Gastroesophageal sphincter (tissue), 4 donors: ENCODE measurements around the gene HOXB2. TPM values are rescaled to one million over a fixed set of nuclear protein-coding genes. Genes with fewer than 3 reads are reported as not detected.

Source experiments
- ATAC-seq: fragments of 150-250 bp; one replicate; pipeline ENCODE4 v1.9.1; 2016; ENCODE audit warnings: mild to moderate bottlenecking, moderate library complexity
- H3K27ac ChIP-seq, 4 donors: fragments of 200-600 bp; sonication (generic) in 3 of 4; 1 replicate in 3 of 4; 2 replicates in 1 of 4; pipeline ENCODE4 v1.5.1; 2016 to 2019
- H3K27me3 ChIP-seq: fragments of 200-600 bp; sonication (generic); one replicate; pipeline ENCODE4 v1.5.1; 2019
- H3K36me3 ChIP-seq, 2 donors: fragments of 200-600 bp; sonication (generic); one replicate each; pipeline ENCODE4 v1.5.1; 2019; ENCODE audit warnings: control low read depth in 1 of 2
- H3K4me1 ChIP-seq, 3 donors: fragments of 200-600 bp; sonication (generic); 1 replicate in 2 of 3; 2 replicates in 1 of 3; pipeline ENCODE4 v1.5.1; 2016 to 2019; ENCODE audit warnings: control low read depth in 2 of 3
- H3K4me3 ChIP-seq, 2 donors: fragments of 200-600 bp; sonication (generic); one replicate each; pipeline ENCODE4 v1.5.1; 2019; ENCODE audit warnings: mild to moderate bottlenecking in 1 of 2, moderate library complexity in 1 of 2
- H3K9me3 ChIP-seq, 3 donors: fragments of 200-600 bp; sonication (generic); one replicate each; pipeline ENCODE4 v1.5.1; 2017 to 2019; ENCODE audit warnings: control low read depth in 2 of 3
- EP300 ChIP-seq: sonication (generic); formaldehyde crosslinking; IDR thresholded peaks from one replicate; pipeline ENCODE4 v1.6.1; 2017; ENCODE audit warnings: antibody characterized with exemption, mild to moderate bottlenecking
- POLR2A ChIP-seq, 2 donors: fragments of 450-650 bp; IDR thresholded peaks; one replicate each; pipeline ENCODE4 v1.6.1; 2017; ENCODE audit warnings: antibody characterized with exemption in 2 of 2, mild to moderate bottlenecking in 2 of 2, moderate library complexity in 1 of 2
- POLR2AphosphoS5 ChIP-seq: sonication (generic); formaldehyde crosslinking; IDR thresholded peaks from one replicate; pipeline ENCODE4 v1.6.1; 2017; ENCODE audit warnings: antibody characterized with exemption
- WGBS, 2 donors: methylation state at CpG; one replicate each; pipeline ENCODE4 v1.1.5; 2018; ENCODE audit warnings: low coverage in 1 of 2; 5-methylcytosine and 5-hydroxymethylcytosine counted together
- total RNA-seq, 4 donors: library from RNA; depleted of rRNA; stranded (reverse); fragments of >200 nt; gene quantifications; one replicate each; pipeline ENCODE4 v1.1.0, GENCODE V29; 2016
- TF ChIP-seq, protein P1 (sequence below), 4 experiments: fragments of 200-600 bp in 2 of 4; fragments of 450-650 bp in 2 of 4; sonication (generic) in 1 of 4; IDR thresholded peaks; one replicate each; pipeline ENCODE4 v1.5.1; 2017 to 2019; ENCODE audit warnings: antibody characterized with exemption in 4 of 4, mild to moderate bottlenecking in 2 of 4, moderate library complexity in 2 of 4

HOXB2 gene
- total RNA-seq, 4 donors from 2014 or later: 28.7 to 65.2 (median 38.8) TPM

DNA sequence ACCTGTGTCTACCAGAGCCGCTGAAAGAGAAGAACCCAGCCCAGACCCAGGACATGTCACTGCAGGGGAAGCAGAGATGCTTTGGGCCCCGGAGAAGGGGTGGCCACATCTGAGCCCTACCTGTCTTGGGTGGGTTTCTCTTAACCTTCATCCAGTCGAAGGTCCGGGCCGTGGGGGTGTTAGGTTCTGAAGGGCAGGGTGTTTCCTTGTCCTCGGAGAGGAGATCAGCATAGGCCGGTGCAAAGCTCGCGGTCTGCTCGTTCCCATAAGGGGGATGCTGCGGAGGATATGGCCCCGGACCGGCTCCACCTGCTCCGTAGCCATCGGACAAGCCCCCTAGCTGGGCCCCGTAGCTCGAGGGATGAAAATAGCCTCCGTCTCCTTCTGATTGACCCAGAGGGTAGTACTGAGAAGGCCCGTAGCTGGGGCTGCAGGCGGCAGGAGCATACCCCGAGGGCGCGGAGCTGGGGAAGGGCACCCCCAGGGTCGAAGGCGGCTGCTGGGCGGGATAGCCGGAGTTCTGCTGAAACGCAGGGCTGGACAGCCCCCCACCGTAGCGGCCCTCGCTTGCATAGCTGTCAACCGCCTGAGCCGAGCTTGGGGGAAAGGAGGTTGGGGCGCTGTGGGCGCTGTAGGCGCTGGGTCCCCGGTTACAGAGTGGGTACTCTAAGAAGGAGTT, 14.6 kb downstream of the HOXB2 start:
- peaks cover 15% of the 10 kb centered on the region for H3K27me3 ChIP-seq
- H3K27ac ChIP-seq: no peak overlapping the region
- TF ChIP-seq, protein P1, sequence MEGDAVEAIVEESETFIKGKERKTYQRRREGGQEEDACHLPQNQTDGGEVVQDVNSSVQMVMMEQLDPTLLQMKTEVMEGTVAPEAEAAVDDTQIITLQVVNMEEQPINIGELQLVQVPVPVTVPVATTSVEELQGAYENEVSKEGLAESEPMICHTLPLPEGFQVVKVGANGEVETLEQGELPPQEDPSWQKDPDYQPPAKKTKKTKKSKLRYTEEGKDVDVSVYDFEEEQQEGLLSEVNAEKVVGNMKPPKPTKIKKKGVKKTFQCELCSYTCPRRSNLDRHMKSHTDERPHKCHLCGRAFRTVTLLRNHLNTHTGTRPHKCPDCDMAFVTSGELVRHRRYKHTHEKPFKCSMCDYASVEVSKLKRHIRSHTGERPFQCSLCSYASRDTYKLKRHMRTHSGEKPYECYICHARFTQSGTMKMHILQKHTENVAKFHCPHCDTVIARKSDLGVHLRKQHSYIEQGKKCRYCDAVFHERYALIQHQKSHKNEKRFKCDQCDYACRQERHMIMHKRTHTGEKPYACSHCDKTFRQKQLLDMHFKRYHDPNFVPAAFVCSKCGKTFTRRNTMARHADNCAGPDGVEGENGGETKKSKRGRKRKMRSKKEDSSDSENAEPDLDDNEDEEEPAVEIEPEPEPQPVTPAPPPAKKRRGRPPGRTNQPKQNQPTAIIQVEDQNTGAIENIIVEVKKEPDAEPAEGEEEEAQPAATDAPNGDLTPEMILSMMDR (IDR thresholded peaks at IDR 0.05): no peak
- TF ChIP-seq EP300: no peak
- TF ChIP-seq POLR2AphosphoS5: no peak
- TF ChIP-seq POLR2A (IDR thresholded peaks at IDR 0.05): no peak
- H3K4me1 ChIP-seq: no peaks in the 10 kb centered on the region
- H3K36me3 ChIP-seq: no peaks in the 10 kb centered on the region
- no peaks in the 10 kb centered on the region for H3K9me3 ChIP-seq
- no peak overlapping the region for H3K4me3 ChIP-seq
- no peak for ATAC-seq
- 100% methylated on average over 1 of the region's 37 CpGs; no CpG with 5 or more reads in 1 of the 2 donors for WGBS, 2 donors

- WGBS, 2 donors: no CpG with 5 or more reads among the region's 11 CpGs
- Histone ChIP-seq H3K4me1 (no peaks in the 10 kb centered on the region), H3K27ac (no peak overlapping the region), H3K4me3 (no peak overlapping the region), H3K9me3 (no peaks in the 10 kb centered on the region), H3K27me3 (peaks cover 15% of the 10 kb centered on the region), H3K36me3 (no peaks in the 10 kb centered on the region)
- TF ChIP-seq, protein P1 (IDR thresholded peaks at IDR 0.05): no peak
- TF ChIP-seq POLR2AphosphoS5 (no peak), POLR2A (IDR thresholded peaks at IDR 0.05) (no peak), EP300 (no peak)
- no peak for ATAC-seq
These were observed 15.3 kb downstream of the HOXB2 start for GRCh38 chr17:48529683-48530009.

DNA sequence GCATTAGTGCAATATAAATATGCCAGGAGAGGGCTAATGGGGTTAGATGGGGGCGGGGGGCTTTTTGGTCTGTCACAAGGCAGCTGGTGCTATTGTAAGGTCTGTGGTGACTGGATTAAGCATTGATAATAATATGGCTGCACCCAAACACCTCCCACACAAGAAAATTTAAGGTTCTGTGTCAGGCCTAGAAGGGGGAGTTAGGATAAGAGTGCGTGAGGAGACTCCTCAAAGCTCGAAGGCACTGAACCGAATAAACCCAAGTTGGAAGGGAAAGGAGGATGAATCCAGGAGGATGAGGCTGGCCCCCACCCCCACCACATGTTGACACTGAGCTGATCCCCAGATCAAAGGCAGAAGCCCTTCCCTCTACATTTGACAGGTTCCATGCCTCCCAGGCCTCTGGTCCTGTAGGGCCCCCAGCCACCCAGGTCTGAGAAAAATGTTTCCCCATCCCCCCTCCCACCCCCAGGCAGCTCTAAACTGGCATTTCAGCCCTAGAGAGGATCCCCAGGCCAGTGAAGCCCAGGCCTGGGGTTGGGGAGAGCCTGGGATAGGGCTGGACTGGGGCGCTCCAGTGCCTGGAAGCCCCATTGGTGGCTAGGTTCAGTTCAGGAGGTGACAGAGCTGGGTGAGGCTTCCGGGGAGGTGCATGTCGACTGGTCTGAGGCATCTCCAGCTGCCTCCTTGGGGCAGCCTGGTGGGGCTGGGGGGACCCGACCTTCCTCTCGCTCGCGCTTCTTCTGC, 15.8 kb downstream of the HOXB2 start:
- Histone ChIP-seq H3K4me1 (no peaks in the 10 kb centered on the region), H3K27me3 (peaks cover 15% of the 10 kb centered on the region), H3K9me3 (no peaks in the 10 kb centered on the region), H3K27ac (no peak overlapping the region), H3K36me3 (no peaks in the 10 kb centered on the region), H3K4me3 (no peak overlapping the region)
- TF ChIP-seq POLR2A (IDR thresholded peaks at IDR 0.05) (no peak), POLR2AphosphoS5 (no peak), EP300 (no peak)
- TF ChIP-seq, protein P1 (IDR thresholded peaks at IDR 0.05): no peak
- ATAC-seq: no peak
- 78 to 97% methylated on average over 4 of the region's 11 CpGs for WGBS, 2 donors

DNA sequence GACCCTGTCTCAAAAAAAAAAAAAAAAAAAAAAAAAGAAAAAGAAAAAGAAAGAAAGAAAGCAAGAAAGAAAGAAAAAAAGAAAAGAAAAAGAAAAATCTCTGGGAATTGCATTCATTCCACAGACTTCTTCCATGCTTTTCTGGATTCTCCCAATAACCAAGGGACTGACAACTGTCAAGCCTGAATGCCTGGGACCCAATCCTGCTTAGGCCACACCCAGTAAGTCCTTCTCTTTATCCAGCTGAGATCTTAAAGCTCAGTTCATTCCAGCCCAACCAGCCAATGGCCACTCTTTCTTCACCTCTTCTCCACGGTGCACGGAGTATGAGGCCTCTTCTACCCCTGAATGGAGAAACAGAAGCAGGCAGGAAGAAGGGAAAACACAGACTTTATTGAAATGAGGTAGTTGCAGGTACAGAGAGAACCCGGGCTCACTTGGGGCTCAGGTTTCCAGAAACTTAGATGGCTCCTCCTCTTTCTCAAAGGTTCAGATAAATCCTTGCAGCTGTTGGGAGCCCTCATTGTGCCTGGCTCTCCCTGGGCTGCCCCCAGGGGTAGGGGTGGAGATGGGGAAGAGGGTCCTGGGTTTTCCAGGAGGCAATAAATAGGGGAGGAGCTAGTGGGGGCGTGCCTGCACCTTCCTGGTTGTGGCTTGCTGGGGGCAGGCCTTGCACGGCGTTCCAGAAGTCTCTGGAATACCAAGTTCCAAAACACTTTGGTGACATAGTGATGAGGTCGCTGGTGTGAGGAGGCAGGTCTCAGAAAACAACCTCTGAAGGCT, 16.6 kb downstream of the HOXB2 start:
- WGBS, 2 donors: 30 to 50% methylated on average over 1 of the region's 7 CpGs
- Histone ChIP-seq H3K4me3 (no peak overlapping the region), H3K27ac (no peak overlapping the region), H3K36me3 (no peaks in the 10 kb centered on the region), H3K9me3 (no peaks in the 10 kb centered on the region), H3K4me1 (no peaks in the 10 kb centered on the region), H3K27me3 (peaks cover 15% of the 10 kb centered on the region)
- TF ChIP-seq EP300: no peak
- TF ChIP-seq POLR2A (IDR thresholded peaks at IDR 0.05): no peak
- TF ChIP-seq, protein P1 (IDR thresholded peaks at IDR 0.05): no peak
- TF ChIP-seq POLR2AphosphoS5: no peak
- ATAC-seq: no peak
